Measurements from ENCODE around the gene KCTD16.

DNA sequence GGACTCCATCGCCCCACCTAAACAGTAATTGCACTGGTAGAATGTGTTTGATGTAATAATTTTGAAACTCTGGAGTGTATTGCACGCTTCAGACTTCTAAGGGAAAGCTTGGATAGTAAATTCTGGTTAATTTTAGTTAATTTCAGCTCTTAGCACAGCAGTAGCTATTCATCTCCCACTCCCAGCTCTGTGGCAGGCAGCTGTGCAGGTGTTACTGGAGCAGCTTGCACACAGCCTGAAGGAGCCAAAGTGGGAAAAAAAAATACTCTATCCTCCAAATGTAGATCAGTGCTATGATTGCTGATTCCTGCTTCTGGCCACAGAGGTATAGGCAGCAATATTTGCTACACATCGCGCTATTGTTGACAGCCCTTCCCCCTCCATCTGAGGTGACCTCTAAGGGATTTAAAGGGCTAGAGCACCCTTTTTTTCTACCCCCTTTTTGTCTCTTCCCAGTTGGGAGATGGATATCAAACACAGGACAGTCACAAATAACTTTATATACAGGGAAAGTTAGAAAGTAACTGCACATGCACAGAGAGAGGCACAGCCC, 97.4 kb downstream of the KCTD16 start:
- no peak for TF ChIP-seq POLR2A (IDR thresholded peaks at IDR 0.05; ENCODE audit: borderline replicate concordance, extremely low read depth, insufficient read depth, insufficient read length)
- TF ChIP-seq, protein P1, sequence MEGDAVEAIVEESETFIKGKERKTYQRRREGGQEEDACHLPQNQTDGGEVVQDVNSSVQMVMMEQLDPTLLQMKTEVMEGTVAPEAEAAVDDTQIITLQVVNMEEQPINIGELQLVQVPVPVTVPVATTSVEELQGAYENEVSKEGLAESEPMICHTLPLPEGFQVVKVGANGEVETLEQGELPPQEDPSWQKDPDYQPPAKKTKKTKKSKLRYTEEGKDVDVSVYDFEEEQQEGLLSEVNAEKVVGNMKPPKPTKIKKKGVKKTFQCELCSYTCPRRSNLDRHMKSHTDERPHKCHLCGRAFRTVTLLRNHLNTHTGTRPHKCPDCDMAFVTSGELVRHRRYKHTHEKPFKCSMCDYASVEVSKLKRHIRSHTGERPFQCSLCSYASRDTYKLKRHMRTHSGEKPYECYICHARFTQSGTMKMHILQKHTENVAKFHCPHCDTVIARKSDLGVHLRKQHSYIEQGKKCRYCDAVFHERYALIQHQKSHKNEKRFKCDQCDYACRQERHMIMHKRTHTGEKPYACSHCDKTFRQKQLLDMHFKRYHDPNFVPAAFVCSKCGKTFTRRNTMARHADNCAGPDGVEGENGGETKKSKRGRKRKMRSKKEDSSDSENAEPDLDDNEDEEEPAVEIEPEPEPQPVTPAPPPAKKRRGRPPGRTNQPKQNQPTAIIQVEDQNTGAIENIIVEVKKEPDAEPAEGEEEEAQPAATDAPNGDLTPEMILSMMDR (IDR thresholded peaks at IDR 0.05 in 2 of 3, conservative IDR thresholded peaks at IDR 0.05 in 1 of 3; ENCODE audit: borderline replicate concordance in 1 of 3, insufficient read depth in 1 of 3, low read depth in 2 of 3, low read length in 2 of 3): no peak
- no peak for TF ChIP-seq EGR1 (IDR thresholded peaks at IDR 0.05; ENCODE audit: low read depth)
- no peak for TF ChIP-seq EZH2phosphoT487 (IDR thresholded peaks at IDR 0.05; ENCODE audit: borderline replicate concordance)
- TF ChIP-seq POLR2AphosphoS5 (IDR thresholded peaks at IDR 0.05; ENCODE audit: low read depth, low read length): no peak
- no peak for TF ChIP-seq RAD21 (IDR thresholded peaks at IDR 0.05; ENCODE audit: low read depth)
- no peak for TF ChIP-seq EZH2 (IDR thresholded peaks at IDR 0.05)
- TF ChIP-seq, protein P2, sequence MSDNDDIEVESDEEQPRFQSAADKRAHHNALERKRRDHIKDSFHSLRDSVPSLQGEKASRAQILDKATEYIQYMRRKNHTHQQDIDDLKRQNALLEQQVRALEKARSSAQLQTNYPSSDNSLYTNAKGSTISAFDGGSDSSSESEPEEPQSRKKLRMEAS (IDR thresholded peaks at IDR 0.05): no peak
- TF ChIP-seq YY1 (IDR thresholded peaks at IDR 0.05; ENCODE audit: extremely low read depth, insufficient replicate concordance, low read depth, low read length): no peak
- TF ChIP-seq CEBPB (IDR thresholded peaks at IDR 0.05; ENCODE audit: low read depth): no peak
- TF ChIP-seq ZNF274 (IDR thresholded peaks at IDR 0.05; ENCODE audit: low read depth, low read length): no peak
- no peak for TF ChIP-seq SRF (IDR thresholded peaks at IDR 0.05; ENCODE audit: low read depth)
- TF ChIP-seq SP1 (IDR thresholded peaks at IDR 0.05; ENCODE audit: low read depth): no peak

Measured in HCT116 (cell line).